WERI-Rb-1 (cell line): Measurements from ENCODE around the gene SLAIN2.

ENCODE experiments used
- DNase-seq: peaks from one replicate; pipeline ENCODE4 v3.0.0-alpha.2; 2020
- H3K27ac ChIP-seq: fragments of 250-450 bp; sonication (Bioruptor Pico); 2 replicates; pipeline ENCODE4 v1.5.1; 2020; ENCODE audit warnings: mild to moderate bottlenecking, moderate library complexity
- H3K27me3 ChIP-seq: fragments of 250-450 bp; sonication (Bioruptor Pico); 2 replicates; pipeline ENCODE4 v1.5.1; 2021; ENCODE audit warnings: mild to moderate bottlenecking, low read depth, moderate library complexity; ENCODE audit not compliant: insufficient read depth, severe bottlenecking
- H3K36me3 ChIP-seq: fragments of 250-450 bp; sonication (Bioruptor Pico); 2 replicates; pipeline ENCODE4 v1.5.1; 2020; ENCODE audit warnings: mild to moderate bottlenecking, moderate library complexity
- H3K4me3 ChIP-seq: 2 replicates; pipeline ENCODE4 v1.5.1; 2011; ENCODE audit warnings: low read depth, mild to moderate bottlenecking, control low read depth, low read length
- H3K9me3 ChIP-seq: fragments of 250-450 bp; sonication (Bioruptor Pico); 2 replicates; pipeline ENCODE4 v1.5.1; 2021; ENCODE audit warnings: mild to moderate bottlenecking, moderate library complexity; ENCODE audit not compliant: severe bottlenecking
- TF ChIP-seq, protein P1 (sequence below): IDR thresholded peaks from 2 replicates; pipeline ENCODE4 v1.5.1; 2011; ENCODE audit warnings: low read depth, mild to moderate bottlenecking, control low read depth, inconsistent platforms, low read length

Gene SLAIN2

DNA sequence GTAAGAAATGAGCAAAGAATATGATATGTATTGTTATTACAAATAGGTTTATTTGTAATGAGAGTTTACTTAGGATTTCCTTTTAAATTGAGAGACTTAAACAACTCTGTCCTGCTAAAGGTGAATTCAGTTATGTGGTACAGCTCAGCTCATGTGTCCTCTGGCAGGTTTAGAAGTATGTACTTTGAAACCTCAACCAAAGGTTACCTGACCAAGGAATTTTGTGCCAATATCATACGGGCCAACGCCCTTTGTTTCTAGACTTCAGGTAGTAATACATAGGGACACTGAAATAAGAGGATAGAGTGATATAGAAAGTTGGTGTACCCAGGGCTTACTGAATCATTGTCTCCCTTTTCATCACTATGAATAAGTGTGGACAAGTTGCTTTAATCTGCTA, 25.7 kb downstream of the SLAIN2 start:
- Histone ChIP-seq H3K36me3 (peaks cover 6% of the 10 kb centered on the region), H3K9me3 (no peaks in the 10 kb centered on the region), H3K4me3 (no peak overlapping the region), H3K27me3 (no peaks in the 10 kb centered on the region), H3K27ac (no peak overlapping the region)
- TF ChIP-seq, protein P1, sequence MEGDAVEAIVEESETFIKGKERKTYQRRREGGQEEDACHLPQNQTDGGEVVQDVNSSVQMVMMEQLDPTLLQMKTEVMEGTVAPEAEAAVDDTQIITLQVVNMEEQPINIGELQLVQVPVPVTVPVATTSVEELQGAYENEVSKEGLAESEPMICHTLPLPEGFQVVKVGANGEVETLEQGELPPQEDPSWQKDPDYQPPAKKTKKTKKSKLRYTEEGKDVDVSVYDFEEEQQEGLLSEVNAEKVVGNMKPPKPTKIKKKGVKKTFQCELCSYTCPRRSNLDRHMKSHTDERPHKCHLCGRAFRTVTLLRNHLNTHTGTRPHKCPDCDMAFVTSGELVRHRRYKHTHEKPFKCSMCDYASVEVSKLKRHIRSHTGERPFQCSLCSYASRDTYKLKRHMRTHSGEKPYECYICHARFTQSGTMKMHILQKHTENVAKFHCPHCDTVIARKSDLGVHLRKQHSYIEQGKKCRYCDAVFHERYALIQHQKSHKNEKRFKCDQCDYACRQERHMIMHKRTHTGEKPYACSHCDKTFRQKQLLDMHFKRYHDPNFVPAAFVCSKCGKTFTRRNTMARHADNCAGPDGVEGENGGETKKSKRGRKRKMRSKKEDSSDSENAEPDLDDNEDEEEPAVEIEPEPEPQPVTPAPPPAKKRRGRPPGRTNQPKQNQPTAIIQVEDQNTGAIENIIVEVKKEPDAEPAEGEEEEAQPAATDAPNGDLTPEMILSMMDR, result no peak
- DNase-seq, result no peak

DNA sequence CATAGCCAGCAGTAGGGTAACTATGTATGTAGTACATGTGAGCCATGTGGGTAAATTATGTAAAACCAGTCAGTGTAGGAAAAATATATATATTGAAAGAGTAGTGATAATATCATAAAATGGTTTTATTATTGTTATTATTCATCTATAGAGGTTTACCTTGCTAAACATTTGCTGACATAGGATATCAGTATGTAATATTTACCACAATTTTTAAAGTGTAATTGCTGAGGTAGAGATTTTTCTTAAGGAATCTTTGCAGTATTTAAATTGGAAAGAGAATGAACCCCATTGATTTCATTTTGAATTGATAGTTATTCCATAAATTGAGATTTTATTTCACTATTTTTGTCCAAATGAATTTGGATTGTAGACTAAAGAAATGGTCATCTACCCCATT, 27.1 kb downstream of the SLAIN2 start:
- H3K9me3 ChIP-seq, result no peaks in the 10 kb centered on the region
- no peak overlapping the region for H3K27ac ChIP-seq
- H3K4me3 ChIP-seq, result no peak overlapping the region
- TF ChIP-seq, protein P1, result no peak
- peaks cover 6% of the 10 kb centered on the region for H3K36me3 ChIP-seq
- no peaks in the 10 kb centered on the region for H3K27me3 ChIP-seq
- DNase-seq, result no peak

DNA sequence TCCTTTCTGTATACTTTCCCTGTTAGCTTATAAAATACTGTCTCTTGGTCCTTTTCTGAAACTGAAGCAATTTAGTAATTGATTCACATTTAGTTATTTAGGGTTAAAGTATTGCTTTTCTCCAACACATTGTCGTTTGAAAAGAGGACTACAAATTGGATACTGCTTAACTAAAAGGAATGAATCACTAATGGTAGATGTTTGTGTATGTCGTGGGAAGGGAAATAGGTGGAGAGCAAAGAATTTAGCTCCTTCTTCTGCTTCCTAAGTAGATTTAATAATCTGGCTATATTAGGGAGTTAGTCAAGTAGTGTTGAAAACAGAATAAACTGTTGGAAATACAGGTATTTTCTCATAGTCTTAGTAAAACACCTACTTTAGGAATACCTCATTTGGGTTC, 27.9 kb downstream of the SLAIN2 start:
- peaks cover 6% of the 10 kb centered on the region for H3K36me3 ChIP-seq

DNA sequence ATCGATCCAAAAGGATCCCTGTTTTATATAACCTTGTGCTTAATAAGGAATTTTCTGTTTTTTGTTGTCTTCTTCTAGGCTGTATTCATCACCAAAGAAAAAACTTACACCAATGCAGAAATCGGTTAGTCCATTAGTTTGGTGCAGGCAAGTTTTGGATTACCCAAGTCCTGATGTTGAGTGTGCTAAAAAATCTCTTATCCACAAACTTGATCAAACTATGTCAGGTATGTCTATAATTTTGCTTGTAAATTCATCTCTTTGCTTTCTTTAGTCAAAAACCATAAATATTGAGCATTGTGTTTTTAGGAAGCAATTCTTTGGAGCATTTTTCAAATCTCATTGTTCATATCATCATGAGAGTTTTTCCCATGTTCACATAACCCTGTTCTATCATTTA, 28.4 kb downstream of the SLAIN2 start:
- no peaks in the 10 kb centered on the region for H3K27me3 ChIP-seq
- peaks cover 6% of the 10 kb centered on the region for H3K36me3 ChIP-seq
- no peak overlapping the region for H3K27ac ChIP-seq
- no peaks in the 10 kb centered on the region for H3K9me3 ChIP-seq
- TF ChIP-seq, protein P1, result no peak
- H3K4me3 ChIP-seq, result no peak overlapping the region
- DNase-seq, result no peak

More for the DNA sequence above, 27.9 kb downstream of the SLAIN2 start:
- H3K27me3 ChIP-seq, result no peaks in the 10 kb centered on the region
- H3K27ac ChIP-seq, result no peak overlapping the region
- TF ChIP-seq, protein P1, result no peak
- DNase-seq, result no peak
- H3K9me3 ChIP-seq, result no peaks in the 10 kb centered on the region
- H3K4me3 ChIP-seq, result no peak overlapping the region

DNA sequence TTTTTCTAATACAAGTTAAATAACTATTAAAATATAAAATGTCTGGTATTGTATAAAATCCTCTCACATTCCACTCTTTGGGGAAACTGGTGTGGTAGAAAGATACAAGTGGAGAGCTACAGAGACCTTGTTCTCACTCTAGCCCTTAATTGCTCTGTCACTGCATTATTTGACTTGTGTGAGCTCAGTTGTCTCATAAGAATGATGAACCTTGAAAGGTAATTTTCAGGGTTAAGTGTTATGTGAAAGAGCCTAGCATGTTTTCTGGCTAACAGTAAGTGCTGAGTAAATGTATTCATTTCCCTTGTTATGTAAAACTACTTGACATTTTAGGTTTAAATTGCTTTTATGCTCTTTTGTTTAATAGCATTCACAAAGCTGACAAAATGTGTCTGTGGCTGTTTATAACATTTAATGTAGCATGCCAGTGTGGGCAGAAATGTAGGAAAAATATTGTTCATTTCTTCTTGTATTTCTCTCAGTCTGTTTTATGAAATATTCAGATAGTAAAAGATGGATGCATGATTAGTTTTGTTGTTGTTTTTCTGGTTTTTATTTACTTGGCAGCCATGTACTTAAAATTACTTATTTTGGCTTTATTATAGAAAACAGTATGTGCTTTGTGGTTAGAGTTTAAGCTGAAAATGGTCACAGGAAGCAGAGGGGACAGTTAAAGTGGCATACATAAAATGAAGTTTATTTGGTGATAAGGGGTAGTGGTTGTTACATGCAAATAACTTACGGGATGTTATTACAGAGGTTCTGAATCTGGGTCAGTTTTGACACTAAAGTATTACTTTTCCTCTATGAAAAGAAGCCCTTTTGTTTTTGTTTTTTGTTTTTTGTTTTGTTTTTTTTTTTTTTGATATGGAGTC, 29.2 kb downstream of the SLAIN2 start:
- no peak for DNase-seq
- Histone ChIP-seq H3K36me3 (peaks cover 6% of the 10 kb centered on the region), H3K4me3 (no peak overlapping the region), H3K27ac (no peak overlapping the region), H3K9me3 (no peaks in the 10 kb centered on the region), H3K27me3 (no peaks in the 10 kb centered on the region)
- TF ChIP-seq, protein P1, result no peak
